ENCODE data around the gene MATK.
"Not testable (repeated sequence)": the region's sequence is repeated elsewhere in the genome, so short reads cannot be mapped to it uniquely, and the experiment has no call there.

Gene MATK

DNA sequence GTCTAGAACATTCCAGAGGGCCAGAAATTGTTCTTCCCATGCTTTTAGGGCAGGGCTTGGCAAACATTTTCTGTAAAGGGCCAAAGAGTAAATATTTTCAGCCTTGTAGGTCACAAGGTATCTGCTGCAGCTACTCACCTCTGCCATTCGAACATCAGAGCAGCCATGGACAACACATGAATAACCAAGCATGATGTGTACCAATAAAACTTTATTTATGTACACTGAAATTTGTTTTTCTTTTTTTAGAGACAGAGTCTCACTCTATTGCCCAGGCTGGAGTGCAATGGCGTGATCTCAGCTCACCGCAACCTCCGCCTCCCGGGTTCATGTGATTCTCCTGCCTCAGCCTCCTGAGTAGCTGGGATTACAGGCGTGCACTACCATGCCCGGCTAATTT, 28.5 kb downstream of the MATK start:
- not testable (repeated sequence) for H3K27me3 ChIP-seq (ENCODE audit: insufficient read depth, low read length); H2AFZ ChIP-seq (ENCODE audit: low read depth, low read length); H3K4me3 ChIP-seq (ENCODE audit: low read length); H3K4me1 ChIP-seq (ENCODE audit: insufficient read depth, low read length); H3K9me3 ChIP-seq (ENCODE audit: low read length)
- H3K36me3 ChIP-seq (ENCODE audit: insufficient read depth, low read length): peaks cover 10% of the 10 kb centered on the region

DNA sequence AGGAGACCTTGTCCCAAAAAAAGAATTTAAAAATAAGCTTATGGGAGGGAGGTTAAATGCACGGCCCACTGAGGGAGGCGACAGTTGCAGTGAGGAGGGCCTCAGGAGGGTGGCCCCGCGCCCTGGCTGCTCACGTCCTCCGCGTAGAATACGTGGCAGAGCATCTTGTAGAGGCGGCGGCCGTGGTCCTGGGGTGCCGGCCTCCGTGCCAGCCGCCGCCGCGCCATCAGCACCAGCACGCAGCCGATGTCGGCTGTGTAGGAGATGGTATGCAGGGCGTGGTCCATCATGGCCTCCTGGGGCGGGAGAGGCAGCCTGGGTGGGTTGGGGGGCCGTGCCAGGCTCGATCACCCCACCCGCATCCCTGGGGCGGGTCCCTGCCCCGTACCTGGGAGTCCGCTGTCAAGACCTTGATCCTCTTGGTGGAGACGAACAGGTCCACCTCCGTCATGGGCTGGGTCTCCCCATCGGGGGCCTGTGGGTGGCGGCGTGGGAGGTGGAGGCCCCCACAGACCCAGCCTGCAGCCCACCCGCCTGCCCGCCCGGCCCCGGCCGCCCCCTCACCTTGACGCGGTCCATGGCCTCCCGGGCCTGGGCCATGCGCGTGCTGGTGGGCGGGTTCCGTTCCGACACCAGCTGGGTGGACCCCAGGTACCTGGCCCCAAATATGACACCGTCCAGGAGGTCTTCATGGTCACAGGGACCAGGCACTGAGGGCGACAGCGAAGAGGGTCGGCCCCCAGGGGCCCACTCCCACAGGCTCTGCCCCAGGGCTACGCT, 32.4 kb downstream of the MATK start:
- H3K9me3 ChIP-seq (ENCODE audit: low read length): no peaks in the 10 kb centered on the region
- no peaks in the 10 kb centered on the region for H3K4me1 ChIP-seq (ENCODE audit: insufficient read depth, low read length)
- H3K27me3 ChIP-seq (ENCODE audit: insufficient read depth, low read length): no peaks in the 10 kb centered on the region

DNA sequence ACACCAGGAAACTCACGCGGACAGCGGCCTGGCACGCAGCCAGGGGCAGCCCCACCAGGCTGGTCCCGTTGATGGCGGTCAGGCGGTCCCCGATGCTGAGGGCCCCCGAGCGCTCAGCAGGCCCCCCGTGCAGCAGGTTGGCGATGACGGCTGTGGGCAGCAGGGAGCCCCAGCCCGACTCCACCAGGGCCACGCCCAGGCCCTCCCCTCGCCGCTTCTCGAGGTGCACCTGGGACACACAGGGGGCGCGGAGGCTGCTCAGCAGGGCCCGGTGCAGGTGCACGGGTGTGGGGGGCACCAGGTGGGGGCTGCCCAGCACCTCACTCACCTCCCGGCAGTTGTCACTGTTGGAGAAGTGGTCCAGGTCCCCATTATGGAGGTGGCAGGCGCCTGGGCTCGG, 33.7 kb downstream of the MATK start:
- Histone ChIP-seq H3K9me3 (ENCODE audit: low read length) (no peaks in the 10 kb centered on the region), H3K27me3 (ENCODE audit: insufficient read depth, low read length) (no peaks in the 10 kb centered on the region), H3K4me1 (ENCODE audit: insufficient read depth, low read length) (no peaks in the 10 kb centered on the region), H3K36me3 (ENCODE audit: insufficient read depth, low read length) (peaks cover 15% of the 10 kb centered on the region), H2AFZ (ENCODE audit: low read depth, low read length) (no peak overlapping the region), H3K4me3 (ENCODE audit: low read length) (no peak overlapping the region)

More for the DNA sequence above, 32.4 kb downstream of the MATK start:
- Histone ChIP-seq H3K4me3 (ENCODE audit: low read length) (no peak overlapping the region), H2AFZ (ENCODE audit: low read depth, low read length) (no peak overlapping the region), H3K36me3 (ENCODE audit: insufficient read depth, low read length) (peaks cover 15% of the 10 kb centered on the region)

DNA sequence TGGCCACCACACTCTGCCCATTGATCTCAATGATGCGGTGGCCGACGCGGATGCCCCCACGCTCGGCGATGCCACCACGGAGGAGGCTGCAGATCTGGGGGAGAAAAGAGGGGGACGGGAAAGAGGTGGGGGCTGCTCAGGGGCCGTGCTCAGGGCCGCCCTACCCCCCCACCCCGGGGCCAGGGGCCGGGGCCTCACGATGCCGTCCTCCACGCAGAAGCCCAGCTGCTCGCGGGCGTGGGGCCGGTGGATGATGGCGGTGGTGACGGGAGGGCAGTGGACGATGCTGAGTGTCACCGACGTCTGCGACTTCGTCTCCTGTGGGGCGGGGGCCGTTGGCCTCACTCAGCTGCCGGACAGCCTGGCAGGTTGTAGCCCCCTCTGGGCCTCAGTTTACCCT, 34.9 kb downstream of the MATK start:
- Histone ChIP-seq H3K9me3 (ENCODE audit: low read length) (no peaks in the 10 kb centered on the region), H3K27me3 (ENCODE audit: insufficient read depth, low read length) (no peaks in the 10 kb centered on the region), H3K36me3 (ENCODE audit: insufficient read depth, low read length) (peaks cover 15% of the 10 kb centered on the region)

DNA sequence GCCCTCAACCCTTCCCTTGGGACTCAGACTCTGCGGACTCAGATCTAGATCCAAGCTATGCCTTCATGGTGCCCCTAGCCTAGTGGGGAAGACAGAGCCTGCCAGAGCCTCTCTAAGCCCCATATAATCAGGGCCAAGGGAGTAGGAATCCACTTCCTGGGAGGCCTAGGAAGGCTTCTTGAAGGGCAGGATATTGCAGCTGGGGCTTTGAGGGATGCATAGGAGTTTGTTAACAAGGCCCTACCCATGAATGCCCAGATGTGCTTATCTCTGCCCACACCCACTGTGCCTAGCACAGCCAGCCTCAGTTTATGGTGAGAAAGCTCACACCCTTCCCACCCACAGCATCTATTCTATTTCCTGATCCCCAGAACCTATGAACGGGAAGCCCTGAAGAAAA, 36.0 kb downstream of the MATK start:
- Histone ChIP-seq H3K4me3 (ENCODE audit: low read length) (no peak overlapping the region), H3K27me3 (ENCODE audit: insufficient read depth, low read length) (no peaks in the 10 kb centered on the region), H3K9me3 (ENCODE audit: low read length) (no peaks in the 10 kb centered on the region), H3K4me1 (ENCODE audit: insufficient read depth, low read length) (no peaks in the 10 kb centered on the region), H3K36me3 (ENCODE audit: insufficient read depth, low read length) (peaks cover 15% of the 10 kb centered on the region), H2AFZ (ENCODE audit: low read depth, low read length) (no peak overlapping the region)

More for the DNA sequence above, 34.9 kb downstream of the MATK start:
- Histone ChIP-seq H2AFZ (ENCODE audit: low read depth, low read length) (no peak overlapping the region), H3K4me1 (ENCODE audit: insufficient read depth, low read length) (no peaks in the 10 kb centered on the region), H3K4me3 (ENCODE audit: low read length) (no peak overlapping the region)

DNA sequence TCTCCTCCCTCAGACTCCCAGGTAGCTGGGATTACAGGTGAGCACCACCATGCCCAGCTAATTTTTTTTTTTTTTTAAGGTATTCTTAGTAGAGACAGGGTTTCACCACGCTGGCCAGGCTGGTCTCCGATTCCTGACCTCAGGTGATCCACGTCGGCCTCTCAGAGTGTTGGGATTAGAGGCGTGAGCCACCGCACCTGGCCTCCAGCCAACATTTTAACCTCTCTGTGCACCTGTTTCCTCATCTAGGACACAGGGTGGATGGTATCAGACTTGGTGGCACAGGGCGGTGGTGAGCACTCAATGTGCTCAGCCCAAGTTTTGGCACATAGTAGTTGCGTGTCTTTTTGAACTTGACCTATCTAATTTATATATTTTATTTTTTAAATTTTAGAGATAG, 37.2 kb downstream of the MATK start:
- H3K4me3 ChIP-seq (ENCODE audit: low read length): no peak overlapping the region
- H3K9me3 ChIP-seq (ENCODE audit: low read length): no peaks in the 10 kb centered on the region
- peaks cover 11% of the 10 kb centered on the region for H3K36me3 ChIP-seq (ENCODE audit: insufficient read depth, low read length)
- H3K27me3 ChIP-seq (ENCODE audit: insufficient read depth, low read length): no peaks in the 10 kb centered on the region
- no peak overlapping the region for H2AFZ ChIP-seq (ENCODE audit: low read depth, low read length)
- H3K4me1 ChIP-seq (ENCODE audit: insufficient read depth, low read length): no peaks in the 10 kb centered on the region

DNA sequence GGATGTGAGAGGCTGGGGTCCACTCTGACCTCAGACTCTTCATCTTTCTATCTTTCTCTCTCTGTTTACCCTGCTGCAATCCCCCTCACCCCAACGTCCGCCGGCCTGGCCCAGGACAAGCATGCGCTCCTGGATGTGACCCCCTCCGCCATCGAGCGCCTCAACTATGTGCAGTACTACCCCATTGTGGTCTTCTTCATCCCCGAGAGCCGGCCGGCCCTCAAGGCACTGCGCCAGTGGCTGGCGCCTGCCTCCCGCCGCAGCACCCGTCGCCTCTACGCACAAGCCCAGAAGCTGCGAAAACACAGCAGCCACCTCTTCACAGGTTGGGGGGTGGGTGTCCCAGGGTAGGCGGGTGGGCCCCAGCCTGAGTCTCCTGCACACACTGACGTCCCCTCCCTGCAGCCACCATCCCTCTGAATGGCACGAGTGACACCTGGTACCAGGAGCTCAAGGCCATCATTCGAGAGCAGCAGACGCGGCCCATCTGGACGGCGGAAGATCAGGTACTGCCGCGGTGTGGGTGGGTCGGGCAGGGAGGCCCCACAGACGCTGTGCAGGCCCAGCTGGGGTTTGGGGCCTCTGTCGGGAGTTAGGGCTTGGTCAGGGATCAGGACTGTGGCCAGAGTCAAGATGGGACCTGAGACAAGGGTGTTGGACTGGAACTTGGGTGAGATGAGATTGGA, 39.7 kb downstream of the MATK start:
- Histone ChIP-seq H3K9me3 (ENCODE audit: low read length) (no peaks in the 10 kb centered on the region), H3K4me1 (ENCODE audit: insufficient read depth, low read length) (no peaks in the 10 kb centered on the region), H3K27me3 (ENCODE audit: insufficient read depth, low read length) (no peaks in the 10 kb centered on the region), H3K4me3 (ENCODE audit: low read length) (no peak overlapping the region), H3K36me3 (ENCODE audit: insufficient read depth, low read length) (peaks cover 5% of the 10 kb centered on the region), H2AFZ (ENCODE audit: low read depth, low read length) (no peak overlapping the region)

DNA sequence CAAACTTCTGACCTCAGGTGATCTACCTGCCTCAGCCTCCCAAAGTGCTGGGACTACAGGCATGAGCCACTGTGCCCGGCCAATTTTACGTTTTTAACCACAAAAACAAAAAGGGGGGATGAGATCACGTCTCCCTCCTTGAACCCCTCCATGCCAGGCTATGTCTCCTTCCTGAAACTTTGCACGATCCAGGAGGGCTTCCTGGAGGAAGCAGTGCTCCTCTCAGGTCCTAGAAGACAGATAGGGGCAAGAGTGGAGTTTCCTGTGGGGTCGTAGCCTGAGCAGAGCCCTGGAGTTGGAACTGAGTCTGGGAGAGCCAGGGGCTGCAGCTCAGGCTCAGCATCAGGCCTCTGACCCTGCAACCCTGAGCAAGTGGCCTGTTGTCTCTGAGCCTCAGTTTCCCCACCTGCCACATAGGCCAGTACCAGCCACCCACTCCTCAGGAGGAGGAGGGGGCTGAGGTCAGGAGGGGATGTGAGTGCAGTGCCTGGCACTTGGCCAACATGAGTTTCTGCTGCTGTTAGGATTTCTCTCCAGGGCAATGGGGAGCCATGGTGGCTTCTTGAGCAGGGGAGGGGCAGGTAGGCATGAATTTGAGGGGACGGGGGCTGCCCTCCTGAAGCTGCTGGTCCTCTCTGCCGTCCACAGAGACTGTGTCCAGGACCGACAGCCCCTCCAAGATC, 40.7 kb downstream of the MATK start:
- Histone ChIP-seq H2AFZ (ENCODE audit: low read depth, low read length) (no peak overlapping the region), H3K4me1 (ENCODE audit: insufficient read depth, low read length) (no peaks in the 10 kb centered on the region), H3K27me3 (ENCODE audit: insufficient read depth, low read length) (no peaks in the 10 kb centered on the region), H3K36me3 (ENCODE audit: insufficient read depth, low read length) (peaks cover 4% of the 10 kb centered on the region), H3K4me3 (ENCODE audit: low read length) (no peak overlapping the region), H3K9me3 (ENCODE audit: low read length) (no peaks in the 10 kb centered on the region)

DNA sequence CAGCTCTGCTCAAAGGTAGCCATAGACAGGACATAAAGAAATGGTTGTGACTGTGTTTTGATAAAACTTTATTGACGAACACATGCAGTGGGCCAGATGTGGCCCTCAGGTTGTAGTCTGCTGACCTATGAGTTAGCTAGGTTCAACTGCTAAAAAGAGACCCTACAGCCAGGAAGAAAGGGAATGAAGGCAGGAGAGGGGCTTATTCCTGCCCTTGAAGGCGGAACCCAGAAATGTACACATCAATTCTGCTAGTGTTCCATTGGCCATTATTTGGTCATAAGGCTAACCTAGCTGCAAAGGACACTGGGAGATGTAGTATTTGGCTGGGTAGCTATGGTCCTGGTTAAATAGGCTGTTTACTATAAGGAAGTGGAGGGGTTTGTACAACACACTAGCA, 42.7 kb downstream of the MATK start:
- Histone ChIP-seq H3K36me3 (ENCODE audit: insufficient read depth, low read length) (no peaks in the 10 kb centered on the region), H3K27me3 (ENCODE audit: insufficient read depth, low read length) (no peaks in the 10 kb centered on the region), H2AFZ (ENCODE audit: low read depth, low read length) (no peak overlapping the region), H3K4me1 (ENCODE audit: insufficient read depth, low read length) (no peaks in the 10 kb centered on the region), H3K4me3 (ENCODE audit: low read length) (no peak overlapping the region), H3K9me3 (ENCODE audit: low read length) (no peaks in the 10 kb centered on the region)

DNA sequence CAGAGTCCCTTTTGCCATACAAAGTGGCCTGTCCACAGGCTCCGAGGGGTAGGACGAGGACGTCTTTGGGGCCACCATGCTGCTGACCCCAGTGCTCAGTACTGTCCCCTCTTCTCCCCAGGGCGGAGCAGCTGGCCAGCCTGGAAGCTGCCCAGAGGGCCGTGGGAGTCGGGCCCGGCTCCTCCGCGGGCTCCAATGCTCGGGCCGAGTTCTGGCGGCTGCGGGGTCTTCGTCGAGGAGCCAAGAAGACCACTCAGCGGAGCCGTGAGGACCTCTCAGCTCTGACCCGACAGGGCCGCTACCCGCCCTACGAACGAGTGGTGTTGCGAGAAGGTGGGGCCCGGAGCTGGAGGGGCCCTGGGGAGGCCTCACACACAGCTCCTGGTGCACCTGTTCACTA, 45.8 kb downstream of the MATK start:
- Histone ChIP-seq H3K4me1 (ENCODE audit: insufficient read depth, low read length) (no peaks in the 10 kb centered on the region), H3K4me3 (ENCODE audit: low read length) (no peak overlapping the region), H3K36me3 (ENCODE audit: insufficient read depth, low read length) (no peaks in the 10 kb centered on the region), H3K9me3 (ENCODE audit: low read length) (no peaks in the 10 kb centered on the region), H2AFZ (ENCODE audit: low read depth, low read length) (no peak overlapping the region), H3K27me3 (ENCODE audit: insufficient read depth, low read length) (peaks cover 4% of the 10 kb centered on the region)

DNA sequence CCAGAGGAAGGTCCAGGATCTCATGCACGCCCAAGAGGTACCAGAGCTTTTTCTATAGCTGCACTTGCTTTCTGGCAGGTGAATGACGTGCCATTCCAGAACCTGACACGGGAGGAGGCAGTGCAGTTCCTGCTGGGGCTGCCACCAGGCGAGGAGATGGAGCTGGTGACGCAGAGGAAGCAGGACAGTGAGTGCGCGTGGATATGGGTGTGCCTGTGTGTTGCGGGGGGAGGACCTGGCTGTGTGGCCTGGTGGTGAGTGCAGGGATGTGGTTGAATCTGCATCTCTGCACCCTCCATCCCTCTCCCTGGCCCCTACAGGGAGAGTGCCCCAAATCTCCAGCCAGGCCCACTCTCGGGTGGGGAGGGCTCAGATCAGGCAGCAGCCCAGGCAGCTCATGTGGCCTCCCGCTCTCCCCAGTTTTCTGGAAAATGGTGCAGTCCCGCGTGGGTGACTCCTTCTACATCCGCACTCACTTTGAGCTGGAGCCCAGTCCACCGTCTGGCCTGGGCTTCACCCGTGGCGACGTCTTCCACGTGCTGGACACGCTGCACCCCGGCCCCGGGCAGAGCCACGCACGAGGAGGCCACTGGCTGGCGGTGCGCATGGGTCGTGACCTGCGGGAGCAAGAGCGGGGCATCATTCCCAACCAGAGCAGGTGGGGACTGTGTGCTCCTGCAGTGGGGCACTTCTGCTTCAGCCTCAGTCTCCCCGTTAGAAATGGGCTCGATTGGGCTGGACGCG, 47.5 kb downstream of the MATK start:
- H2AFZ ChIP-seq (ENCODE audit: low read depth, low read length): no peak overlapping the region
- H3K27me3 ChIP-seq (ENCODE audit: insufficient read depth, low read length): peaks cover 4% of the 10 kb centered on the region
- no peaks in the 10 kb centered on the region for H3K36me3 ChIP-seq (ENCODE audit: insufficient read depth, low read length)
- H3K4me3 ChIP-seq (ENCODE audit: low read length): no peak overlapping the region
- H3K9me3 ChIP-seq (ENCODE audit: low read length): no peaks in the 10 kb centered on the region
- no peaks in the 10 kb centered on the region for H3K4me1 ChIP-seq (ENCODE audit: insufficient read depth, low read length)

DNA sequence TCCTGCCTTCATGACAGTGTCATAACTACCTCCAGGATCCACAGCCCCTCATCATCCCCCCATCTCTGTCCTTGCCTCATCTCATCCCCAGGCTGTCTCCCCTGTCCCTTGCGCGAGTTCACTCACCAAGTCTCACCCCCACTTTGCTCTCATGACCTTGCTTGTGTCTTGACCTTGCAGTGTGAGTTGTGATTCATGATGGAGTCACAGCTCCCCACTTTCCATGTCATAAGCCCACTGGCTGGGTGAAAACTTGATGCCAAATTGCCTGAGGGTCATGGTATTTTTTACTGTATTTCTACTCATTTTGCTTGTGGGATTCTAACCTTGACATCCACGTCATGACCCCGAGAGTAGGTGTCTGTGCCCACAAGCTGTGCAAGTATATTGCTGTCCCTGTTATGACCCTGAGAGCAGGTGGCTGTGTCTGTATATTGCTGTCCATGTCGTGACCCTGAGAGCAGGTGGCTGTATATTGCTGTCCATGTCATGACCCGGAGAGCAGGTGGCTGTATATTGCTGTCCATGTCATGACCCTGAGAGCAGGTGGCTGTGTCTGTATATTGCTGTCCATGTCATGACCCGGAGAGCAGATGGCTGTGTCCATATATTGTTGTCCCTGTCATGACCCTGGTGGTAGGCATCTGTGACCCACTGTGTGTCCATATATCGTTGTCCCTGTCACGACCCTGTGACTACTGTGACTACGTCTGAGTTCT, 48.5 kb downstream of the MATK start:
- H3K4me3 ChIP-seq (ENCODE audit: low read length): no peak overlapping the region
- peaks cover 4% of the 10 kb centered on the region for H3K27me3 ChIP-seq (ENCODE audit: insufficient read depth, low read length)
- H3K4me1 ChIP-seq (ENCODE audit: insufficient read depth, low read length): no peaks in the 10 kb centered on the region
- no peak overlapping the region for H2AFZ ChIP-seq (ENCODE audit: low read depth, low read length)
- no peaks in the 10 kb centered on the region for H3K9me3 ChIP-seq (ENCODE audit: low read length)
- no peaks in the 10 kb centered on the region for H3K36me3 ChIP-seq (ENCODE audit: insufficient read depth, low read length)
